Thoracic aorta (tissue), 2 donors: ENCODE results near the gene RTKN2. TPM values are rescaled to one million over a fixed set of nuclear protein-coding genes. Genes with fewer than 3 reads are reported as not detected.

Source experiments
- ATAC-seq: fragments of 150-250 bp; one replicate; pipeline ENCODE4 v1.8.0; 2017; ENCODE audit warnings: low read depth; ENCODE audit not compliant: insufficient number of reproducible peaks, low FRiP score
- DNase-seq: peaks from one replicate; pipeline ENCODE4 v3.0.0-alpha.2; 2020; ENCODE audit warnings: low spot score
- H3K27ac ChIP-seq, 2 donors: fragments of 200-600 bp; sonication (generic); 1 replicate in 1 of 2; 2 replicates in 1 of 2; pipeline ENCODE4 v1.5.1; 2016; ENCODE audit warnings: mild to moderate bottlenecking in 2 of 2, moderate library complexity in 2 of 2
- H3K27me3 ChIP-seq: fragments of 200-600 bp; sonication (generic); replicated peaks from 2 replicates; pipeline ENCODE4 v1.6.0; 2016; ENCODE audit warnings: mild to moderate bottlenecking; ENCODE audit not compliant: insufficient read depth
- H3K36me3 ChIP-seq: fragments of 200-600 bp; sonication (generic); one replicate; pipeline ENCODE4 v1.5.1; 2016
- H3K4me1 ChIP-seq, 2 donors: fragments of 200-600 bp; sonication (generic); 1 replicate in 1 of 2; 2 replicates in 1 of 2; pipeline versions ENCODE4 v1.5.1 to v1.6.0; 2016; ENCODE audit warnings: low read depth in 2 of 2, mild to moderate bottlenecking in 1 of 2; ENCODE audit not compliant: control insufficient read depth in 1 of 2
- H3K4me3 ChIP-seq: fragments of 200-600 bp; sonication (generic); 2 replicates; pipeline ENCODE4 v1.5.1; 2016; ENCODE audit warnings: mild to moderate bottlenecking
- H3K9me3 ChIP-seq: fragments of 200-600 bp; sonication (generic); 2 replicates; pipeline ENCODE4 v1.5.1; 2016
- total RNA-seq, 2 donors: library from RNA; depleted of rRNA; stranded (reverse); fragments of >200 nt; gene quantifications; one replicate each; pipeline versions ENCODE4 v1.1.0 to v1.2.3, GENCODE V29; 2016
- TF ChIP-seq, protein P1 (sequence below): fragments of 200-600 bp; sonication (generic); IDR thresholded peaks from one replicate; pipeline ENCODE4 v1.5.1; 2019; ENCODE audit warnings: antibody characterized with exemption

RTKN2 gene
- total RNA-seq, 2 donors from 2014 or later: not detected

DNA sequence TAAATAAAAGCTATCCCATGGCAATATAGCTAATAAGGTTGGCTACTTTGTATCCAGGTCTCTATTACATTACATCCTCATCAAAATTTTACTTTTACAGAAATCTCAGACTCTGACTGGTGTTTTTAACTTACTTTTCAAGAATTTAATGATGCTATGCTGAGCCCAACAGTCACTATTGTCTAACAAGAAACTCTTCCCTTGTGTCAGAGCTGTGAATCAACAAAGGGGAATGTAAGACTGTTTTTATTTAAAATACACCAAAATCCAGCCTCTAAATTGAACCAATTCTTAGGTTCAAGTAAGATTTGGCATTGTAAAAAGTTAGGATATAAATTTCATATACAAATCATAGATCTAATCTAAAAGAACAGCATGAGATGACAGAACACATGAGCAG is 7.0 kb downstream of the RTKN2 start:
- H3K36me3 ChIP-seq: no peaks in the 10 kb centered on the region
- ATAC-seq (no peak), DNase-seq (no peak)
- H3K9me3 ChIP-seq: no peaks in the 10 kb centered on the region
- no peaks in the 10 kb centered on the region for H3K4me1 ChIP-seq
- no peak overlapping the region for H3K4me3 ChIP-seq
- TF ChIP-seq, protein P1, sequence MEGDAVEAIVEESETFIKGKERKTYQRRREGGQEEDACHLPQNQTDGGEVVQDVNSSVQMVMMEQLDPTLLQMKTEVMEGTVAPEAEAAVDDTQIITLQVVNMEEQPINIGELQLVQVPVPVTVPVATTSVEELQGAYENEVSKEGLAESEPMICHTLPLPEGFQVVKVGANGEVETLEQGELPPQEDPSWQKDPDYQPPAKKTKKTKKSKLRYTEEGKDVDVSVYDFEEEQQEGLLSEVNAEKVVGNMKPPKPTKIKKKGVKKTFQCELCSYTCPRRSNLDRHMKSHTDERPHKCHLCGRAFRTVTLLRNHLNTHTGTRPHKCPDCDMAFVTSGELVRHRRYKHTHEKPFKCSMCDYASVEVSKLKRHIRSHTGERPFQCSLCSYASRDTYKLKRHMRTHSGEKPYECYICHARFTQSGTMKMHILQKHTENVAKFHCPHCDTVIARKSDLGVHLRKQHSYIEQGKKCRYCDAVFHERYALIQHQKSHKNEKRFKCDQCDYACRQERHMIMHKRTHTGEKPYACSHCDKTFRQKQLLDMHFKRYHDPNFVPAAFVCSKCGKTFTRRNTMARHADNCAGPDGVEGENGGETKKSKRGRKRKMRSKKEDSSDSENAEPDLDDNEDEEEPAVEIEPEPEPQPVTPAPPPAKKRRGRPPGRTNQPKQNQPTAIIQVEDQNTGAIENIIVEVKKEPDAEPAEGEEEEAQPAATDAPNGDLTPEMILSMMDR: no peak
- H3K27ac ChIP-seq: no peak overlapping the region
- no peaks in the 10 kb centered on the region for H3K27me3 ChIP-seq

DNA sequence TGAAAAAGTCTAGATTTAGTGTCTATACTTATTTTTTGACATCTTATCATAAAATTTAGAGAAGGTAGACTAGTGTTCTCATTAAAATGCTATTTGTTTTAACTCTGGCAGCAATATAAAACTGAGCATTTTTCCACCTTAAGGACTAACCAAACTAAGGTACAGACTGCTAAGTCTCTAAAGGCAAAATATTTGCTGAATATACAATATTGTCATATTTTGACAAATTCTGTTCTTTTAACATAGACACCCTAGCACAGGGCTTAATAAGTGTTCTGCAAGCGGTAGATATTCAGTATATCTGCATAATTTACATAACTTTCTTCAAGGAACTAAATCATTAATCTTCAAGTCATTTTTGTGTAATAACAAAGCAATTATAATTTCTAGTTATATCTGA is 8.6 kb downstream of the RTKN2 start:
- H3K36me3 ChIP-seq: no peaks in the 10 kb centered on the region
- DNase-seq: no peak
- H3K27me3 ChIP-seq: no peaks in the 10 kb centered on the region
- H3K4me3 ChIP-seq: no peak overlapping the region
- H3K9me3 ChIP-seq: no peaks in the 10 kb centered on the region
- H3K4me1 ChIP-seq: no peaks in the 10 kb centered on the region
- H3K27ac ChIP-seq: no peak overlapping the region
- ATAC-seq: no peak
- TF ChIP-seq, protein P1: no peak

DNA sequence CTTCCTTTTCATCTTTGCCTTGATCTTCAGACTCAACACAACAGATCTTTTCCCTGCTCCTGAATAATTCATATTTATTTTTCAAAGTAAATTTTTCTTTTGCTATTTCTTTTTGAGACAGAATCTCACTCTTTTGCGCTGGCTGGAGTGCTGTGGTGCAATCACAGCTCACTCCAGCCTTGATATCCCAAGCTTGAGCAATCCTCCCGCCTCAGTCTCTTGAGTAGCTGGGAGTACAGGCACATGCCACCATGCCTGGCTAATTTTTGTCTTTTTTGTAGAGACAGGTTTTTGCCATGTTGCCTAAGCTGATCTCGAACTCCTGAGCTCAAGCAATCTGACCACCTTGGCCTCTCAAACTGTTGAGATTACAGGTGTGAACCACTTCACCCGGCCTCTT is 9.2 kb downstream of the RTKN2 start:
- no peak overlapping the region for H3K27ac ChIP-seq
- no peak for ATAC-seq
- no peaks in the 10 kb centered on the region for H3K27me3 ChIP-seq
- no peaks in the 10 kb centered on the region for H3K9me3 ChIP-seq
- no peak for DNase-seq
- no peaks in the 10 kb centered on the region for H3K4me1 ChIP-seq
- TF ChIP-seq, protein P1: no peak
- no peak overlapping the region for H3K4me3 ChIP-seq
- H3K36me3 ChIP-seq: no peaks in the 10 kb centered on the region

DNA sequence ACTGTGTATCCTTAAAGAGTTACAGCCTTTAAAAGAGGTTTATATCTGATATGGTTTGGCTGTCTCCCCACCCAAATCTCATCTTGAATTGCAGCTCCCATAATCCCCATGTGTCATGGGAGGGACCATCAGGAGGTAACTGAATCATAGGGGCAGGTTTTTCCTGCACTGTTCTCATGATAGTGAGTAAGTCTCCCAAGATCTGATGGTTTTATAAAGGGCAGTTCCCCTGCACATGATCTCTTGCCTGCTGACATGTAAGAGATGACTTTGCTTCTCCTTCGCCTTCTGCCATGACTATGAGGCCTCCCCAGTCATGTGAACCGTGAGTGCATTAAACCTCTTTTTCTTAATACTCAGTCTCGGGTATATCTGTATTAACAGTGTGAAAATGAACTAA is 9.7 kb downstream of the RTKN2 start:
- Histone ChIP-seq H3K4me3 (no peak overlapping the region), H3K27me3 (no peaks in the 10 kb centered on the region), H3K9me3 (no peaks in the 10 kb centered on the region), H3K36me3 (no peaks in the 10 kb centered on the region), H3K4me1 (no peaks in the 10 kb centered on the region), H3K27ac (no peak overlapping the region)
- TF ChIP-seq, protein P1: no peak
- ATAC-seq (no peak), DNase-seq (no peak)

DNA sequence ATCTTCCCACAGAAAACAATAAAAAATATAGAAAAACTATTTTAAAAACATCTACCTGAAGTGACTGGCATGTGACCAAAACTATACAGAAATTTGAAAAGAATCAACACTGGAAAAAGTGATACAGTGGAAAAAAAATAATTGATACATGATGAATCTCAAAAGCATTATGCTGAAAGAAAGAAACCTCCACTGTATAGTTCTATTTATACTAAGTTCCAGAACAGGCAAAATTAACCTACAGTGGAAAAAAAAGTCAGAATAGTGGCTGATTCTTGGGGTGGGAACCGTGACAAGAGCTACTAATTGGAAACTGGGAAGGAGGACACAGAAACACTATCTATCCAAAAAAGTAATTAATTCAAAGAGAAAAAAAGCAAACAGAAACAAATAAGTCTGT is 14.9 kb downstream of the RTKN2 start:
- ATAC-seq: no peak
- no peaks in the 10 kb centered on the region for H3K27me3 ChIP-seq
- H3K9me3 ChIP-seq: no peaks in the 10 kb centered on the region
- TF ChIP-seq, protein P1: no peak
- DNase-seq: no peak
- H3K4me3 ChIP-seq: no peak overlapping the region
- no peaks in the 10 kb centered on the region for H3K4me1 ChIP-seq
- H3K27ac ChIP-seq: no peak overlapping the region
- no peaks in the 10 kb centered on the region for H3K36me3 ChIP-seq
